ENCODE data around the gene HMGXB3.
A peak's percentile ranks its signal among the peaks of the same experiment; 100 is the strongest.
"Not testable (repeated sequence)": the region's sequence is repeated elsewhere in the genome, so short reads cannot be mapped to it uniquely, and the experiment has no call there.

HMGXB3 gene

GRCh38 chr5:150046031-150046430 is 45.5 kb downstream of the HMGXB3 start:
- H3K4ac ChIP-seq (ENCODE audit: low read length), result no peak overlapping the region
- H3K4me3 ChIP-seq (ENCODE audit: low read length in 2 of 2), result no peak overlapping the region
- H3K79me1 ChIP-seq (ENCODE audit: low read depth, low read length), result no peaks in the 10 kb centered on the region
- H3K36me3 ChIP-seq (replicated peaks in 1 of 2; ENCODE audit: control insufficient read depth in 2 of 2, insufficient read depth in 2 of 2, low read length in 2 of 2), result peaks cover 63 to 93% of the 10 kb centered on the region in 2 donors
- no peak overlapping the region for H2BK120ac ChIP-seq (ENCODE audit: low read depth, low read length)
- no peak overlapping the region for H3K23ac ChIP-seq (ENCODE audit: low read depth, low read length, poor library complexity)
- H2BK12ac ChIP-seq (ENCODE audit: low read length), result no peak overlapping the region
- H3K9ac ChIP-seq (ENCODE audit: low read depth, low read length, poor library complexity), result no peak overlapping the region
- H3K27ac ChIP-seq (replicated peaks; ENCODE audit: low read length), result no peak overlapping the region
- no peak overlapping the region for H3K18ac ChIP-seq (ENCODE audit: low read length)
- H2BK15ac ChIP-seq (ENCODE audit: low read length), result no peak overlapping the region
- no peak overlapping the region for H3K14ac ChIP-seq (ENCODE audit: low read length)
- H2AFZ ChIP-seq (ENCODE audit: low read length), result no peak overlapping the region
- no peak for DNase-seq (ENCODE audit: low spot score)
- no peak overlapping the region for H4K8ac ChIP-seq (ENCODE audit: low read depth, low read length)
- no peak overlapping the region for H2AK5ac ChIP-seq (ENCODE audit: low read depth, low read length)
- no peak overlapping the region for H3K4me2 ChIP-seq (ENCODE audit: insufficient read depth, low read length, poor library complexity, severe bottlenecking)
- WGBS, 2 donors (ENCODE audit: extremely low coverage in 2 of 2, insufficient read length in 2 of 2, insufficient replicate concordance in 1 of 2), result no CpG with 5 or more reads among the region's 6 CpGs
- no peak overlapping the region for H4K91ac ChIP-seq (ENCODE audit: low read depth, low read length, poor library complexity)
- no peaks in the 10 kb centered on the region for H3K9me3 ChIP-seq (replicated peaks in 1 of 2; ENCODE audit: control insufficient read depth in 2 of 2, insufficient read depth in 1 of 2, low read depth in 1 of 2, low read length in 2 of 2)
- no peak overlapping the region for H2BK5ac ChIP-seq (ENCODE audit: low read length)
- no peaks in the 10 kb centered on the region for H3K4me1 ChIP-seq (ENCODE audit: control insufficient read depth in 2 of 2, insufficient read depth in 1 of 2, low read depth in 1 of 2, low read length in 2 of 2)
- no peaks in the 10 kb centered on the region for H3K27me3 ChIP-seq (ENCODE audit: control insufficient read depth in 3 of 3, insufficient read depth in 3 of 3, low read depth in 1 of 3, low read length in 3 of 3)

GRCh38 chr5:150050172-150050811 is 49.8 kb downstream of the HMGXB3 start:
- not testable (repeated sequence) for H3K27ac ChIP-seq (replicated peaks; ENCODE audit: low read length); H3K9ac ChIP-seq (ENCODE audit: low read depth, low read length, poor library complexity); H2BK5ac ChIP-seq (ENCODE audit: low read length); H2BK120ac ChIP-seq (ENCODE audit: low read depth, low read length); H2AFZ ChIP-seq (ENCODE audit: low read length); H3K4me3 ChIP-seq (ENCODE audit: low read length in 2 of 2); H3K4me2 ChIP-seq (ENCODE audit: insufficient read depth, low read length, poor library complexity, severe bottlenecking); H3K18ac ChIP-seq (ENCODE audit: low read length); H3K23ac ChIP-seq (ENCODE audit: low read depth, low read length, poor library complexity); H2AK5ac ChIP-seq (ENCODE audit: low read depth, low read length); H2BK15ac ChIP-seq (ENCODE audit: low read length); H3K14ac ChIP-seq (ENCODE audit: low read length); H3K27me3 ChIP-seq (ENCODE audit: control insufficient read depth in 3 of 3, insufficient read depth in 3 of 3, low read depth in 1 of 3, low read length in 3 of 3); H4K91ac ChIP-seq (ENCODE audit: low read depth, low read length, poor library complexity); DNase-seq (ENCODE audit: low spot score); H3K9me3 ChIP-seq (replicated peaks in 1 of 2; ENCODE audit: control insufficient read depth in 2 of 2, insufficient read depth in 1 of 2, low read depth in 1 of 2, low read length in 2 of 2); H3K4ac ChIP-seq (ENCODE audit: low read length); H2BK12ac ChIP-seq (ENCODE audit: low read length); H3K79me1 ChIP-seq (ENCODE audit: low read depth, low read length); H4K8ac ChIP-seq (ENCODE audit: low read depth, low read length); H3K4me1 ChIP-seq (ENCODE audit: control insufficient read depth in 2 of 2, insufficient read depth in 1 of 2, low read depth in 1 of 2, low read length in 2 of 2)
- whole genome bisulfite sequencing, 2 donors (ENCODE audit: extremely low coverage in 2 of 2, insufficient read length in 2 of 2, insufficient replicate concordance in 1 of 2), result no CpG with 5 or more reads among the region's 14 CpGs
- peaks cover 65 to 93% of the 10 kb centered on the region in 2 donors for H3K36me3 ChIP-seq (replicated peaks in 1 of 2; ENCODE audit: control insufficient read depth in 2 of 2, insufficient read depth in 2 of 2, low read length in 2 of 2)

GRCh38 chr5:150051657-150052195 is 51.2 kb downstream of the HMGXB3 start:
- no peak overlapping the region for H3K14ac ChIP-seq (ENCODE audit: low read length)
- no CpG with 5 or more reads among the region's 18 CpGs for WGBS, 2 donors (ENCODE audit: extremely low coverage in 2 of 2, insufficient read length in 2 of 2, insufficient replicate concordance in 1 of 2)
- no peaks in the 10 kb centered on the region for H3K27me3 ChIP-seq (ENCODE audit: control insufficient read depth in 3 of 3, insufficient read depth in 3 of 3, low read depth in 1 of 3, low read length in 3 of 3)
- H3K4me2 ChIP-seq (ENCODE audit: insufficient read depth, low read length, poor library complexity, severe bottlenecking), result no peak overlapping the region
- peaks cover 58 to 95% of the 10 kb centered on the region in 2 donors for H3K36me3 ChIP-seq (replicated peaks in 1 of 2; ENCODE audit: control insufficient read depth in 2 of 2, insufficient read depth in 2 of 2, low read length in 2 of 2)
- no peaks in the 10 kb centered on the region for H3K79me1 ChIP-seq (ENCODE audit: low read depth, low read length)
- H3K18ac ChIP-seq (ENCODE audit: low read length), result no peak overlapping the region
- no peak overlapping the region for H3K4me3 ChIP-seq (ENCODE audit: low read length in 2 of 2)
- H2BK12ac ChIP-seq (ENCODE audit: low read length), result no peak overlapping the region
- no peak overlapping the region for H2BK5ac ChIP-seq (ENCODE audit: low read length)
- H3K9ac ChIP-seq (ENCODE audit: low read depth, low read length, poor library complexity), result no peak overlapping the region
- no peak overlapping the region for H4K91ac ChIP-seq (ENCODE audit: low read depth, low read length, poor library complexity)
- H3K9me3 ChIP-seq (replicated peaks in 1 of 2; ENCODE audit: control insufficient read depth in 2 of 2, insufficient read depth in 1 of 2, low read depth in 1 of 2, low read length in 2 of 2), result no peaks in the 10 kb centered on the region
- H2BK120ac ChIP-seq (ENCODE audit: low read depth, low read length), result no peak overlapping the region
- H2AK5ac ChIP-seq (ENCODE audit: low read depth, low read length), result no peak overlapping the region
- no peak for DNase-seq (ENCODE audit: low spot score)
- H2BK15ac ChIP-seq (ENCODE audit: low read length), result no peak overlapping the region
- no peak overlapping the region for H3K27ac ChIP-seq (replicated peaks; ENCODE audit: low read length)
- H2AFZ ChIP-seq (ENCODE audit: low read length), result no peak overlapping the region
- no peaks in the 10 kb centered on the region for H3K4me1 ChIP-seq (ENCODE audit: control insufficient read depth in 2 of 2, insufficient read depth in 1 of 2, low read depth in 1 of 2, low read length in 2 of 2)
- peak overlapping the region; percentile 52 for H3K23ac ChIP-seq (ENCODE audit: low read depth, low read length, poor library complexity)
- H4K8ac ChIP-seq (ENCODE audit: low read depth, low read length), result no peak overlapping the region
- H3K4ac ChIP-seq (ENCODE audit: low read length), result no peak overlapping the region

- DNase-seq (ENCODE audit: low spot score), result no peak
- no peak overlapping the region for H2BK120ac ChIP-seq (ENCODE audit: low read depth, low read length)
- WGBS, 2 donors (ENCODE audit: extremely low coverage in 2 of 2, insufficient read length in 2 of 2, insufficient replicate concordance in 1 of 2), result no CpG with 5 or more reads among the region's 6 CpGs
- H3K4ac ChIP-seq (ENCODE audit: low read length), result no peak overlapping the region
- no peak overlapping the region for H4K8ac ChIP-seq (ENCODE audit: low read depth, low read length)
- H3K4me2 ChIP-seq (ENCODE audit: insufficient read depth, low read length, poor library complexity, severe bottlenecking), result no peak overlapping the region
- no peaks in the 10 kb centered on the region for H3K27me3 ChIP-seq (ENCODE audit: control insufficient read depth in 3 of 3, insufficient read depth in 3 of 3, low read depth in 1 of 3, low read length in 3 of 3)
- H3K27ac ChIP-seq (replicated peaks; ENCODE audit: low read length), result no peak overlapping the region
- no peaks in the 10 kb centered on the region for H3K4me1 ChIP-seq (ENCODE audit: control insufficient read depth in 2 of 2, insufficient read depth in 1 of 2, low read depth in 1 of 2, low read length in 2 of 2)
- no peak overlapping the region for H2BK12ac ChIP-seq (ENCODE audit: low read length)
- no peak overlapping the region for H4K91ac ChIP-seq (ENCODE audit: low read depth, low read length, poor library complexity)
- H3K14ac ChIP-seq (ENCODE audit: low read length), result no peak overlapping the region
- H3K23ac ChIP-seq (ENCODE audit: low read depth, low read length, poor library complexity), result no peak overlapping the region
- H3K36me3 ChIP-seq (replicated peaks in 1 of 2; ENCODE audit: control insufficient read depth in 2 of 2, insufficient read depth in 2 of 2, low read length in 2 of 2), result peaks cover 56 to 91% of the 10 kb centered on the region in 2 donors
- H3K79me1 ChIP-seq (ENCODE audit: low read depth, low read length), result no peaks in the 10 kb centered on the region
- H3K9me3 ChIP-seq (replicated peaks in 1 of 2; ENCODE audit: control insufficient read depth in 2 of 2, insufficient read depth in 1 of 2, low read depth in 1 of 2, low read length in 2 of 2), result no peaks in the 10 kb centered on the region
- H2AFZ ChIP-seq (ENCODE audit: low read length), result no peak overlapping the region
- no peak overlapping the region for H2AK5ac ChIP-seq (ENCODE audit: low read depth, low read length)
- H2BK5ac ChIP-seq (ENCODE audit: low read length), result no peak overlapping the region
- H3K18ac ChIP-seq (ENCODE audit: low read length), result no peak overlapping the region
- H3K9ac ChIP-seq (ENCODE audit: low read depth, low read length, poor library complexity), result no peak overlapping the region
- no peak overlapping the region for H2BK15ac ChIP-seq (ENCODE audit: low read length)
- no peak overlapping the region for H3K4me3 ChIP-seq (ENCODE audit: low read length in 2 of 2)
Measured at GRCh38 chr5:150052226-150052955, 51.9 kb downstream of the HMGXB3 start.

Measured in neuronal stem cell (in vitro differentiated cells).